SU-DHL-6 (cell line): Measurements from ENCODE around the gene LYSMD1.

ENCODE experiments used
- CTCF ChIP-seq: fragments of 200-600 bp; sonication (generic); IDR thresholded peaks from one replicate; pipeline ENCODE4 v1.5.1; 2017; ENCODE audit warnings: antibody characterized with exemption, mild to moderate bottlenecking, low read length, moderate library complexity; ENCODE audit not compliant: insufficient read depth, poor library complexity, severe bottlenecking
- EZH2phosphoT487 ChIP-seq: fragments of 200-600 bp; sonication (generic), shearing (Covaris generic); conservative IDR thresholded peaks from 2 replicates; pipeline ENCODE4 v1.6.1; 2018; ENCODE audit warnings: mild to moderate bottlenecking, antibody characterized with exemption, low read length, moderate library complexity, mixed read lengths

- TF ChIP-seq CTCF (no peak), EZH2phosphoT487 (no peak)
These were observed 18.6 kb downstream of the LYSMD1 start for GRCh38 chr1:151147132-151147503.
